Small intestine (tissue), 7 donors: Measurements from ENCODE around the gene GADD45A. TPM values are rescaled to one million over a fixed set of nuclear protein-coding genes. Genes with fewer than 3 reads are reported as not detected.

ENCODE experiments used
- DNase-seq, 2 donors: peaks; one replicate each; pipeline versions ENCODE4 v3.0.0 to v3.0.0-alpha.2; 2013
- FAIRE-seq: peaks from 2 replicates; lab custom pipeline; 2012; peaks lifted over from hg19 to GRCh38; lab: Jason Lieb, UNC
- H3K27ac ChIP-seq, 3 donors: one replicate each; pipeline ENCODE4 v1.5.1; 2013; ENCODE audit warnings: low read length in 2 of 3, mild to moderate bottlenecking in 2 of 3, control low read depth in 1 of 3, inconsistent platforms in 1 of 3, low read depth in 1 of 3, moderate library complexity in 1 of 3
- H3K27me3 ChIP-seq, 3 donors: one replicate each; pipeline ENCODE4 v1.6.1; 2013; ENCODE audit warnings: low read length in 3 of 3, inconsistent platforms in 1 of 3; ENCODE audit not compliant: control insufficient read depth in 3 of 3, insufficient read depth in 3 of 3
- H3K36me3 ChIP-seq, 3 donors: one replicate each; pipeline ENCODE4 v1.6.1; 2013; ENCODE audit warnings: low read length in 3 of 3, inconsistent platforms in 1 of 3, low read depth in 1 of 3, mild to moderate bottlenecking in 1 of 3, moderate library complexity in 1 of 3; ENCODE audit not compliant: control insufficient read depth in 3 of 3, insufficient read depth in 2 of 3
- H3K4me1 ChIP-seq, 3 donors: one replicate each; pipeline ENCODE4 v1.6.1; 2013; ENCODE audit warnings: low read length in 2 of 3, inconsistent platforms in 1 of 3, low read depth in 1 of 3, mild to moderate bottlenecking in 1 of 3, moderate library complexity in 1 of 3; ENCODE audit not compliant: control insufficient read depth in 3 of 3, insufficient read depth in 2 of 3
- H3K4me3 ChIP-seq, 3 donors: one replicate each; pipeline ENCODE4 v1.5.1; 2013; ENCODE audit warnings: low read length in 3 of 3, control low read depth in 1 of 3, inconsistent platforms in 1 of 3, low read depth in 1 of 3, mild to moderate bottlenecking in 1 of 3, moderate library complexity in 1 of 3
- H3K9me3 ChIP-seq, 2 donors: one replicate each; pipeline ENCODE4 v1.6.1; 2013; ENCODE audit warnings: low read depth in 1 of 2, low read length in 1 of 2; ENCODE audit not compliant: control insufficient read depth in 2 of 2, insufficient read depth in 1 of 2
- WGBS, 3 donors: extraction: QIAGEN DNeasy Blood & Tissue Kit; methylation state at CpG; one replicate each; pipeline ENCODE4 v1.1.7; 2013; 5-methylcytosine and 5-hydroxymethylcytosine counted together
- polyA plus RNA-seq, 4 donors: library from polyadenylated mRNA; stranded (reverse) in 3 of 4; unstranded in 1 of 4; fragments of 200-250 nt in 3 of 4; fragments of 120-200 nt in 1 of 4; gene quantifications; one replicate each; pipeline versions ENCODE4 v1.2.1 to v1.2.3, GENCODE V29; 2013
- donor health status: healthy with polysubstance abuse.
- donor health status: control.
- donor health status: control.
- donor health status: Bipolar disorder and iron deficiency.
- donor health status: healthy.

The GADD45A gene
- polyA plus RNA-seq, 4 donors: 31.2 to 76.3 (median 50.9) TPM

- H3K36me3 ChIP-seq: peaks cover 0 to 5% (median 4%) of the 10 kb centered on the region in 3 donors
- DNase-seq (no peak), FAIRE-seq (no peak)
- no peaks in the 10 kb centered on the region for H3K27me3 ChIP-seq
- peaks cover 11 to 21% (median 17%) of the 10 kb centered on the region in 3 donors for H3K4me1 ChIP-seq
- H3K9me3 ChIP-seq: no peaks in the 10 kb centered on the region
- H3K4me3 ChIP-seq: no peak overlapping the region
- no peak overlapping the region for H3K27ac ChIP-seq
- WGBS, 3 donors: 93 to 98% (median 95%) methylated on average over 4 of the region's 4 CpGs
Observed at GRCh38 chr1:67721112-67721511, 36.1 kb downstream of the GADD45A start.

- DNase-seq: no peak
- no peak for FAIRE-seq
Observed at GRCh38 chr1:67721650-67722291, 36.8 kb downstream of the GADD45A start.

GRCh38 chr1:67722292-67722944, 37.4 kb downstream of the GADD45A start:
- 78 to 81% (median 80%) methylated on average over 4 of the region's 4 CpGs for WGBS, 3 donors
- H3K27ac ChIP-seq: no peak overlapping the region
- DNase-seq: no peak

More at GRCh38 chr1:67721650-67722291, 36.8 kb downstream of the GADD45A start:
- Histone ChIP-seq H3K4me1 (peaks cover 7 to 16% (median 15%) of the 10 kb centered on the region in 3 donors), H3K27me3 (no peaks in the 10 kb centered on the region), H3K27ac (no peak overlapping the region), H3K36me3 (peaks cover 0 to 5% (median 4%) of the 10 kb centered on the region in 3 donors), H3K4me3 (no peak overlapping the region), H3K9me3 (no peaks in the 10 kb centered on the region)
- 78 to 87% (median 87%) methylated on average over 2 of the region's 2 CpGs for WGBS, 3 donors

GRCh38 chr1:67723126-67723525, 38.1 kb downstream of the GADD45A start:
- DNase-seq (no peak), FAIRE-seq (no peak)
- Histone ChIP-seq H3K27me3 (no peaks in the 10 kb centered on the region), H3K9me3 (no peaks in the 10 kb centered on the region), H3K36me3 (peaks cover 0 to 5% (median 4%) of the 10 kb centered on the region in 3 donors), H3K27ac (no peak overlapping the region), H3K4me3 (no peak overlapping the region), H3K4me1 (peaks cover 7 to 16% (median 15%) of the 10 kb centered on the region in 3 donors)
- 54 to 70% (median 63%) methylated on average over 1 of the region's 1 CpG for WGBS, 3 donors

More at GRCh38 chr1:67722292-67722944, 37.4 kb downstream of the GADD45A start:
- H3K4me3 ChIP-seq: no peak overlapping the region
- no peak for FAIRE-seq
- peaks cover 0 to 5% (median 4%) of the 10 kb centered on the region in 3 donors for H3K36me3 ChIP-seq
- H3K27me3 ChIP-seq: no peaks in the 10 kb centered on the region
- no peaks in the 10 kb centered on the region for H3K9me3 ChIP-seq
- H3K4me1 ChIP-seq: peaks cover 7 to 16% (median 15%) of the 10 kb centered on the region in 3 donors

- H3K9me3 ChIP-seq: no peaks in the 10 kb centered on the region
- WGBS, 3 donors: 11 to 32% (median 31%) methylated on average over 2 of the region's 2 CpGs
- FAIRE-seq: no peak
- peaks cover 7 to 19% (median 16%) of the 10 kb centered on the region in 3 donors for H3K4me1 ChIP-seq
- no peaks in the 10 kb centered on the region for H3K27me3 ChIP-seq
- DNase-seq: peak; percentile 50 to 61
- peaks cover 0 to 7% (median 7%) of the 10 kb centered on the region in 3 donors for H3K36me3 ChIP-seq
- peak overlapping the region; percentile 15 to 78 (median 24) for H3K27ac ChIP-seq
- no peak overlapping the region for H3K4me3 ChIP-seq
Observed at GRCh38 chr1:67723620-67724019, 38.6 kb downstream of the GADD45A start.

- FAIRE-seq (no peak), DNase-seq (peak; percentile 44 to 73)
- WGBS, 3 donors: 35 to 56% (median 52%) methylated on average over 3 of the region's 3 CpGs
- Histone ChIP-seq H3K27ac (peak overlapping the region; percentile 9 to 63 (median 44)), H3K27me3 (no peaks in the 10 kb centered on the region), H3K9me3 (no peaks in the 10 kb centered on the region), H3K4me1 (peaks cover 7 to 19% (median 16%) of the 10 kb centered on the region in 3 donors), H3K36me3 (peaks cover 0 to 8% (median 7%) of the 10 kb centered on the region in 3 donors), H3K4me3 (no peak overlapping the region)
Observed at GRCh38 chr1:67724928-67725560, 40.0 kb downstream of the GADD45A start.

GRCh38 chr1:67726224-67726623, 41.2 kb downstream of the GADD45A start:
- Histone ChIP-seq H3K9me3 (no peaks in the 10 kb centered on the region), H3K4me1 (peaks cover 7 to 19% (median 16%) of the 10 kb centered on the region in 3 donors), H3K4me3 (no peak overlapping the region), H3K36me3 (peaks cover 0 to 7% (median 6%) of the 10 kb centered on the region in 3 donors), H3K27me3 (no peaks in the 10 kb centered on the region), H3K27ac (no peak overlapping the region)
- FAIRE-seq (no peak), DNase-seq (no peak)

GRCh38 chr1:67729872-67730271, 44.9 kb downstream of the GADD45A start:
- no peaks in the 10 kb centered on the region for H3K27me3 ChIP-seq
- FAIRE-seq: no peak
- H3K9me3 ChIP-seq: no peaks in the 10 kb centered on the region
- WGBS, 3 donors: 75 to 78% (median 76%) methylated on average over 2 of the region's 2 CpGs
- no peak overlapping the region for H3K27ac ChIP-seq
- no peak overlapping the region for H3K4me3 ChIP-seq
- peaks cover 0 to 20% (median 4%) of the 10 kb centered on the region in 3 donors for H3K36me3 ChIP-seq
- DNase-seq: no peak
- H3K4me1 ChIP-seq: peaks cover 10 to 15% (median 12%) of the 10 kb centered on the region in 3 donors
